ENCODE data around the gene ABCC4. TPM values are rescaled to one million over a fixed set of nuclear protein-coding genes. Genes with fewer than 3 reads are reported as not detected.
A peak's percentile ranks its signal among the peaks of the same experiment; 100 is the strongest.

The ABCC4 gene, protein sequence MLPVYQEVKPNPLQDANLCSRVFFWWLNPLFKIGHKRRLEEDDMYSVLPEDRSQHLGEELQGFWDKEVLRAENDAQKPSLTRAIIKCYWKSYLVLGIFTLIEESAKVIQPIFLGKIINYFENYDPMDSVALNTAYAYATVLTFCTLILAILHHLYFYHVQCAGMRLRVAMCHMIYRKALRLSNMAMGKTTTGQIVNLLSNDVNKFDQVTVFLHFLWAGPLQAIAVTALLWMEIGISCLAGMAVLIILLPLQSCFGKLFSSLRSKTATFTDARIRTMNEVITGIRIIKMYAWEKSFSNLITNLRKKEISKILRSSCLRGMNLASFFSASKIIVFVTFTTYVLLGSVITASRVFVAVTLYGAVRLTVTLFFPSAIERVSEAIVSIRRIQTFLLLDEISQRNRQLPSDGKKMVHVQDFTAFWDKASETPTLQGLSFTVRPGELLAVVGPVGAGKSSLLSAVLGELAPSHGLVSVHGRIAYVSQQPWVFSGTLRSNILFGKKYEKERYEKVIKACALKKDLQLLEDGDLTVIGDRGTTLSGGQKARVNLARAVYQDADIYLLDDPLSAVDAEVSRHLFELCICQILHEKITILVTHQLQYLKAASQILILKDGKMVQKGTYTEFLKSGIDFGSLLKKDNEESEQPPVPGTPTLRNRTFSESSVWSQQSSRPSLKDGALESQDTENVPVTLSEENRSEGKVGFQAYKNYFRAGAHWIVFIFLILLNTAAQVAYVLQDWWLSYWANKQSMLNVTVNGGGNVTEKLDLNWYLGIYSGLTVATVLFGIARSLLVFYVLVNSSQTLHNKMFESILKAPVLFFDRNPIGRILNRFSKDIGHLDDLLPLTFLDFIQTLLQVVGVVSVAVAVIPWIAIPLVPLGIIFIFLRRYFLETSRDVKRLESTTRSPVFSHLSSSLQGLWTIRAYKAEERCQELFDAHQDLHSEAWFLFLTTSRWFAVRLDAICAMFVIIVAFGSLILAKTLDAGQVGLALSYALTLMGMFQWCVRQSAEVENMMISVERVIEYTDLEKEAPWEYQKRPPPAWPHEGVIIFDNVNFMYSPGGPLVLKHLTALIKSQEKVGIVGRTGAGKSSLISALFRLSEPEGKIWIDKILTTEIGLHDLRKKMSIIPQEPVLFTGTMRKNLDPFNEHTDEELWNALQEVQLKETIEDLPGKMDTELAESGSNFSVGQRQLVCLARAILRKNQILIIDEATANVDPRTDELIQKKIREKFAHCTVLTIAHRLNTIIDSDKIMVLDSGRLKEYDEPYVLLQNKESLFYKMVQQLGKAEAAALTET (N-terminal part only)
- polyA plus RNA-seq (ENCODE audit: insufficient read length): 24.7 TPM
- long read RNA-seq, donor 1, full-length matches to known transcripts: 1 of 8 reads
- long read RNA-seq, donor 1, partial matches to known transcripts: 0 of 8 reads
- long read RNA-seq, donor 1, other reads (novel, unspliced or antisense): 7 of 8 reads
- long read RNA-seq, donor 2: 0 reads
- long read RNA-seq, donor 3: 0 reads
- long read RNA-seq, donor 4: 0 reads
- long read RNA-seq, donor 5: 0 reads
- long read RNA-seq, donor 6, partial matches to known transcripts: 0 of 6 reads
- long read RNA-seq, donor 6, other reads (novel, unspliced or antisense): 6 of 6 reads
- long read RNA-seq, donor 7, full-length matches to known transcripts: 1 of 1 reads
- long read RNA-seq, donor 7, partial matches to known transcripts: 0 of 1 reads
- long read RNA-seq, donor 7, other reads (novel, unspliced or antisense): 0 of 1 reads
- long read RNA-seq, donor 8, full-length matches to known transcripts: 2 of 2 reads
- long read RNA-seq, donor 8, partial matches to known transcripts: 0 of 2 reads
- long read RNA-seq, donor 8, other reads (novel, unspliced or antisense): 0 of 2 reads

DNA sequence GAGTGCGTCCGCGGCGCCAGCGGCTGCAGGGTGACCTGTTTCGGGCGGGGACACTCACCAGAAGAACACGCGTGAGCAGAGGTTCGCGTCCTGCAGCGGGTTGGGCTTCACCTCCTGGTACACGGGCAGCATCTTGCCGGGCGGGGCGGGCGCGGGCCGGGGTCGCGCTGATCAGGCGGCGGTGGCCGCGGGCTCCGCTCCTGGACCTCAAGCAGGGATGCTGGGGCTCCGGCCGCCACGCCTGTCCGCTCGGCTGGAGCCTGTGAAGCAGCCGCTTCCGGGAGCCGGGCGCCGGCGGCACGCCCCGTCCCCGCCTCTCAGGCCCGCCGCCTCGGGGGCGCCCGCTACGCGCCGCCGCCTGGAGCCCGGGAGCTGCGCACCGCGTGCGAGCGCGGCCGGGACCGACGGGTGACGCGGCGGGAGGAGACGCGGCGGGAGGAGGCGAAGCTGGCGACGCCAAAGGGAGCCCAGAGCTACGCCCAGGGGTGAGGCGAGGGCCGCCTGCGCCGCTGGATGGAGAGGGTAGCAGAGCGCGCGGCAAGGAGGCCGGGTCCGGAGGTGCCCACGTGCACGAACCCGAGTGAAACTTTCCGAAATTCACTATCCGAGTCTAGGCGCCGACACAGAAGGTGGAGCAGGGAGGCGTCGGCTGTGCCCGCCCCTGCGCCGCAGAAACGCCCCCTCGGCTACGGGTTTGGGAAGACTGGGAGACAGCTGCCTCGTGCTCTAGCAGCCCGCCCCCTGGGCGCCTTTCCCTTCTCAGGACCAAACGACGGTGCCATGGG, at the start of gene ABCC4:
TSS of gene ABCC4 (minus strand) at position 269 of the 785 bp plus-strand sequence. CDS start at position 132, 137 bp downstream.
- peak; percentile 61 for DNase-seq

DNA sequence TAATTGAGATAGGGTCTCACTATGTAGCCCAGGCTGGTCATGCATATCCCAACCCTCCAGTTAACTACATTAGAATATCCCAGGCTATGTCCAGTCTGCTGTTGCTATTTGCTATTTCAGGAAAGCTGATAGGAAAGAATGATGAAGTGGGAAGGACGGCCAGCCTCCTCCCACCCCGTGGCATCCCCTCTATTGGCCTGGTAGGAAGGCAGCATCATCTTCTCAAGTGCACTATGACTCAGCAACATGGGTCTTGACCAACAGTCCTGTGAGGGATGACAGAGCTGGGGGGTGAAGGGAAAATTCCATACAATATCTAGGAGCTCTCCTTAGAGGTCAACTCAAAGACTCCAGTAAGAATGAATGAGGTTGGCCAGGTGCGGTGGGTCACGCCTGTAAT, 48.0 kb upstream of the ABCC4 start:
- DNase-seq: no peak

DNA sequence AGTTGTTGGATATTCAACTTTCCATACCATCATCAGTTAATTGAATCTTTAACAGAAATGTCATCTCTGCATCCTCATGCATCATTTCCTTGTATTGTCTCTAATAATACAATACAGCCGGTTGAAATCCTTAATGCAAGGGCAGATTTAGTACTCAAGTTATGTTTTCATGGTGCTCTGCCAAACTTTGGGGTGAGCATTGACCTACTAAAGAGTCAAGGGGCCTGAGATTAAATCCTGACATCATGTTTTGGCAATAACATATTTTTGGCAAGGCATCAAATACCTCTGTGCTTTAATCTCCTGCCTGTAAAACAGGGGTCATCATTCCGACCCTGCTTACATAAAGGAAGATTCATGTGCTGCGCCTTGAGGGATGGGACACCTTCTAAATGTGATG, 42.7 kb upstream of the ABCC4 start:
- DNase-seq: no peak

DNA sequence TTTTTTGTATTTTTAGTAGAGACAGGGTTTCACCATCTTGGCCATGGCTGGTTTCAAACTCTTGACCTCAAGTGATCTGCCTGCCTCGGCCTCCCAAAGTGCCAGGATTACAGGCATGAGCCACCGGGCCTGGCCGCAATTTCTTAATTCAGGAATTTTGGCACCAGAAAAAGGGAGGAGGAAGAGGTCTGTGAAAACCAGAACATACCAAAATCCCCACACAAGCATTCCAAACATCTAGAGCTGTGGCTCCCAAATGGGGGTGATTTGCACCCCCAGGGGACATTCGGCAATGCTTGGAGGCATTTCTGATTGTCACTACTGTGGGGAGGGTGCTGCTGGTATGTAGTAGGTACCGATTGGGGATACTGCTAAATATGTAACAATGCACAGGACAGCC, 40.2 kb upstream of the ABCC4 start:
- no peak for DNase-seq

DNA sequence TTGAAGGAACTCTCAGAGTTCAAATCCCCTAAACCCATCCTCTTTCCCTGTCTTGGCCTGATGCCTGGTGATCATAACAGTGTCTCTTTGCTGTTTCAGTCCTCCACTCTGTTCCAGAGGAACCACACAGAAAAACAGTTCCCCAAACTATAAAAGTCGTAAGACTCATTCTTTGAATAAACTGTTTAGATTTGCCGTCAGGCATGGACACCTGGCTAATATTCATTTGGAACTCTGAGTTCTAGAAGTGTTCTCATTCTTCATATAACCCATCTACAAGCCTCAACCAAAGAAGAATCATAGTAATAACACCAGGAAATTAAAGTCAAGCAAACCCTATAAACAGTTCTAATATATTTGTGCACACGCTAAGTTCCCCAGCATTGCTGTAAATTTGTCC, 37.7 kb upstream of the ABCC4 start:
- no peak for DNase-seq

DNA sequence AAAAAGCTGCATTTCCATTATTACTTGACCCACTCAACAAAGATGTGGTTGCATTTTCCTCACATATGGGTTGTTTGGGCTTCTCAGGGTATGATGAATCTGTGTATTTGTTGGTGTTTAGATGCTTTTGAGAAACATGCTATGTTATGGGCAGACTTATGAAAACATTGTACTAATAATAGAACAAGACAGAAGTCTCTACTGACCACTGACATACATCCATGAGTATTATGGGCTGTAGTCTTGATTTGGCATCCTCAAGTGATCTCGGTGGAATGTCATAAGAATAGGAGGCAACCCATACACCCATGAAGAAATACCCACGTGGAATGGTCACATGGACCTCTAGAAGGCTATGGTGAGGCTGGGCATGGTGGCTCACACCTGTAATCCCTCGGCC, 36.3 kb upstream of the ABCC4 start:
- DNase-seq: no peak

DNA sequence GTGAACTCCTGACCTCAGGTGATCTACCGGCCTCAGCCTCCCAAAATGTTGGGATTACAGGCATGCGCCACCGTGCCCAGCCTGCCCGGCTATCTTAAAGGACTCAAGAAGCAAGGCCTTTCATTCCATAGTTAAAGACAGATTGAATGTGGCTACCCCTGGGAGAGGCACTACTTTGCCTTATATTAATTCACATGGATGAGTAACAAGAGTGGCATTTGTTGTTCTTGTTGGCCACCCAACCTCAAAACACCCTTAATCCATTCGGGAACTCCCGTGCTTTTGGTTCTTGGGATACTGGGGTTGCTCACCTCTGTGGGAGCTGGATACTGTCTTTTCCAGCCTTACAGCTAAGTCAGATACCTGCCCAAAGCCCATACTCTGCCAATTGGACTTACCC, 34.4 kb upstream of the ABCC4 start:
- no peak for DNase-seq

DNA sequence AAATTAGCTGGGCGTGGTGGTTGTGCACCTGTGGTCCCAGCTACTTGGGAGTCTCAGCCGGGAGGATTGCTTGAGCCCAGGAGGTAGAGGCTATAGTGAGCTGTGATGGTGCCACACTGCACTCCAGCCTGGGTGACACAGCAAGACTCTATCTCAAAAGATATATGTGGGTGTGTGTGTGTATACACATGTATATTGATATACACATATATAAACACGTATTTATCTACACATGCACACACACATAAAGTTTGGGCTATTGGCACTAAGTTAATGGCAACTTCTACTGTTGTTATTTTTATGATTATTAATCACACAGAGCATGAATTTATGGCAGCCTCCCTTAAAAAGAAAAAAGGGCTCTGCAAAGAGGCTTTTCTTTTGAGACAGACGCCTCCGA, 27.1 kb upstream of the ABCC4 start:
- DNase-seq: no peak

DNA sequence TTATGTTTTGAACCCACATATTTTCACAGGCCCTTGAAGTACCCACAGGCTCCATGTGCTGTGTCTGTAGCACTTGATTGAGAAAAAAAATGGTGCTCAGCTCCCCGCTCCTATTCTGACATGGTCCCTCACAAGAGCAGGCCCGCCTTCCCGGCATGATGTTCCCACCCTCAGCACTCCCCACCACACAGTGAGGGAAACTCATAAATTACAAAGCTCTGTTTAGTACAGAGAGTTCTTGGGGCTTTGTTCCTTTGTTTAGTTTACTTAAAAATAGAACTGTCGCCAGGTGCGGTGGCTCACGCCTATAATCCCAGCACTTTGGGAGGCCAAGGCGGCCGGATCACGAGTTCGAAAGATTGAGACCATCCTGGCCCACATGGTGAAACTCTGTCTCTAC, 25.9 kb upstream of the ABCC4 start:
- DNase-seq: no peak

DNA sequence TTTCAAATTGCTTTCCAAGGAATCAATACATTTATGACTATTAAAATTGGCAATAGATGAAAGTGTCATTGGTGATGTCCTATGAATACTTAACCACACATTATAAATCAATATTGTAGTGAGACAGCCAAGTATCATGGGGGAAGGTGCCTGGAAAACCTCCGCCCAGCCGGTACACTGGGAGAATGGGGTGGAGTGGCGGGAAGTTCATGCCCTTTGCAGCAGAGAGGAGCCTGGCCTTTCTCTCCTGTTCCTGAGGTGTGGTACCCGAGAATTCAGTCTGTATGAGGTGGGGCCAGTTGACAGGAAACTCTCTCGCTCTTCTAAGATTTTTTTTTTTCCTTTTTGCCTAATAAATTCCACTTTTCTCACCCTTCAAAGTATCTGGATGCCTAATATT, 25.4 kb upstream of the ABCC4 start:
- DNase-seq: no peak

DNA sequence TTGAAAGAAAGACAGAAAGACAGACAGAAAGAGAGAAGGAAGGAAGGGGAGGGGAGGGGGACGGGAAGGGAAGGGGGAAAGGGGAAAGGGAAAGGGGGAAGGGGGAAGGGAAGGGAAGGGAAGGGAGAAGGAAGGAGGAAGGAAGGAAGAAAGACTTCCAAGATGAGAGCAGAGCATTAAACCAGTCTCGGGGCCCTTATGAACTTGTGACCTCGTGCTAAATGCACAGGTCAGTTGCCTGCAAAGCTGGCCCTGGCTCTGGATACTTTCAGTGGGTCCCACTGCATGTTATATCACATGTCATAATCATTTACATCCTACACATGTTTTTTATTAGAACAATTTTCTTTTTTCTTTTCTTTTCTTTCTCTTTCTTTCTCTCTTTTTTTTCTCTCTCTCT, 24.2 kb upstream of the ABCC4 start:
- DNase-seq: no peak

DNA sequence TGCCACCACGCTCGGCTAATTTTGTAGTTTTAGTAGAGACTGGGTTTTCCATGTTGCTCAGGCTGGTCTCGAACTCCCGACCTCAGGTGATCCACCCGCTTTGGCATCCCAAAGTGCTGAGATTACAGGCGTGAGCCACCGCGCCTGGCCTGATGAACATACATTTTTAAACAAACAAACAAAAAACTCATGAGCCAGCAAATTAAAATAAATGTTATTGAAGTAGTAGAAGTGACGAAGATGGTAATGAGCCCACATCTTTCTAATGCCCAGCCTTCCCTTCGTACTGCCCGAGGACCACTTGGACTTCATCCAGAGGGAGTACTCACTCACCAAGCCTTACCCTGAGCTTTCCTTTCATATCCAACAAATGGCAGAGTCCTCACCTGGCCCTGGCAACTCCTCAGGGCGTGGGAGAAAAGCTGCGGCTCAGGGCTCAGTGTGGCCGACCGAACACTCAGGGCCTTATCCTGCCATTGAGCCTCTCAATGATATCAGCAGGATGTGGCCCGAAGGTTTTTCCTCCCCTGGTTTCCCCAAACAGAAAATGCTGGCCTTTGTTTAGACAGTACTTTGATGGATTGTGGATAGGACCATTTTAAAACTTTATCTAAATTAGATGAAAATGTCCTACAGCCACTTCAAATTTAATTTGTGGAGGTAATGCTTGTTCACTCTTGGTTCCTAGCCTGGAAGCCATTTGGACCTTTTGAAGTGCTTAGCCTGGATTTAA, 22.8 kb upstream of the ABCC4 start:
- DNase-seq: no peak

DNA sequence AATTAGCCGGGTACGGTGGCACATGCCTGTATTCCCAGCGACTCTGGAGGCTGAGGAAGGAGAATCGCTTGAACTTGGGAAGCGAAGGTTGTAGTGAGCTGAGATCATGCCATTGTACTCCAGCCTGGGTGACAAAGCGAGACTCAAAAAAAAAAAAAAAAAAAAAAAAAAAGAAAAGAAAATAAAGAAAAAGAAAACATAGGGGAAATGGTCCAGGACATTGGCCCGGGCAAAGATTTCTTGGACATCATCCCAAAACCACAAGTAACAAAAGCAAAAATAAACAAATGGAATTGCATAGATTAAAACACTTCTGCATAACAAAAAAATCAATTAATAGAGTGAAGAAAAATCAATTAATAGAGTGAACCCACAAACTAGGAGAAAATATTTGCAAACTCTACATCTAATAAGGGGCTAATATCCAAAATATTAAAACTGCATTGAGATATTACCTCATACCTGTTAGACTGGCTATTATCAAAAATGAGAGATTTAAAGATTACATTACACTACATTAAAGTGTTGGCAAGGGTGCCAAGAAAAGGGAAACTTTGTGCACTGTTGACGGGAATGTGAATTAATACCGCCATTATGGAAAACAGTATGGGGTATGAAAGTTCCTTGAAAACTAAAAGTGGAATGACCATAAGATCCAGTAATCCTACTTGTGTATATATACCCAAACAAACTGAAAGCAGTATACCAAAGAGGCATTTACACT, 18.5 kb upstream of the ABCC4 start:
- no peak for DNase-seq

DNA sequence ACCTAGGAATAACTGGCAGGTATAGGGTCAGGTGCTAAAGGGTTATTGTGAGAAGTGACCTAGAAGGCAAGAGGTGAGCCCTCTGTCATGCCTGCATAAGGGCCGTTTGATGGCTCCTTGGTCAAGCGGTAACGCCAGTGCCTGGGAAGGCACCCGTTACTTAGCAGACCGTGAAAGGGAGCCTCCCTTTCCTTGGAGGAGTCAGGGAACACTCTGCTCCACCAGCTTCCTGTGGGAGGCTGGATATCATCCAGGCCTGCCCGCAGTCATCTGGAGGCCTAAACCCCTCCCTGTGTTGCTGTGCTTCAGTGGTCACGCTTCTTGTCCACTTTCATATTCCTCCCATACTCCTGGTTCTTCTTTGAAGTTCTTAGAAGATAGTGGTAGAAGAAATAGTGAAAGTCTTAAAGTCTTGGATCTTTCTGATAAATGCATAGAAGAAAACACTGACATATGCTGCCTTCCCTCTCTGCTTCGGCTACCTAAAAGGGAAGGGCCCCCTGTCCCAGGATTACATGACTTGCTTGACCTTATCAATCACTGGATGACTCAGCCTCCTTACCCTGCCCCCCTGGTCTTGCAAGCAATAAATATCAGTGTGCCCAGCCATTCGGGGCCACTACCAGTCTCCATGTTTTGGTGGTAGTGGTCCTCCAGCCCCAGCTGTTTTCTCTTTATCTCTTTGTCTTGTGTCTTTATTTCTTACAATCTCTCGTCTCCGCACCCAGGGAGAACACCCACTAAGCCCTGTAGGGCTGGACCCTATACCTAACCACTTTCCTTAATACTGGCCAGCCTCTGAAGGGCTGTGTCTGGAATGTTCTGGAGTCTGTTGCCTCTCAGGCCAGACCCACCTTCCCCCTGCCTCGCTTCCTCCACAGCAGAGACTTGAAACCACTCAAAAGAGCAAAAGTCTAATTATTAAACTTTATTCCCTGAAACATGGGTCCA, 16.1 kb upstream of the ABCC4 start:
- DNase-seq: no peak

DNA sequence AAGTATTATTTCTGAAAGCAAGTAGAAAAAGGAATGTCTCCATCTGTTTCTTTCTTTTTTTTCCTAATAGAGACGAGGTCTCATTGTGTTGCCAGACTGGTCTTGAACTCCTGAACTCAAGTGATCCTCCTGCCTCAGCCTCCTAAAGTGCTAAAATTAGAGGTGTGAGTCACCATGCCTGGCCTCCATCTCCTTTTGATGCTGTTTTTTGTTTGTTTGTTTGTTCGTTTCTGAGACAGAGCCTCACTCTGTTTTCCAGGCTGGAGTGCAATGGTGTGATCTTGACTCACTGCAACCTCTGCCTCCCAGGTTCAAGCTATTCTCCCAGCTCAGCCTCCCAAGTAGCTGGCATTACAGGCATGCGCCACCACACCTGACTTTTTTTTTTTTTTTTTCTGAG, 14.5 kb upstream of the ABCC4 start:
- no peak for DNase-seq

DNA sequence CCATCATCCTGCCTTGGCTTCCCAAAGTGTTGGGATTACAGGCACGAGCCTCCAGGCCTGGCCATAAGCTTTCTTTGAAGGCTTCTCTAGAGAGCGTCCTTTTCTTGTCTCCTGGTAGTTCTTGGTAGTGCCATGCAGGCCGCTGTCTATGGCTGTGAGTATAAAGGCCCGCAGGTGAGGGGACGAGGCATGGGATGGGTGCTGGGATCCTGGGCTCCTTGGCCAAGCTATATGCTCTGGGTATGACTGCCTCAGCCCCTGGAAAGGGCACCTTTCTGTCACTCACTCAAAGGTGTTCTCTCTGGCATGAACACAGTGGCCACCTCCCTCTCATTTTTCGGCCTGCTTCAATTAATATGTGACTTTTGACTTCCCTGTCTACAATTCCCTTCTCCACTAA, 6.3 kb upstream of the ABCC4 start:
- no peak for DNase-seq

DNA sequence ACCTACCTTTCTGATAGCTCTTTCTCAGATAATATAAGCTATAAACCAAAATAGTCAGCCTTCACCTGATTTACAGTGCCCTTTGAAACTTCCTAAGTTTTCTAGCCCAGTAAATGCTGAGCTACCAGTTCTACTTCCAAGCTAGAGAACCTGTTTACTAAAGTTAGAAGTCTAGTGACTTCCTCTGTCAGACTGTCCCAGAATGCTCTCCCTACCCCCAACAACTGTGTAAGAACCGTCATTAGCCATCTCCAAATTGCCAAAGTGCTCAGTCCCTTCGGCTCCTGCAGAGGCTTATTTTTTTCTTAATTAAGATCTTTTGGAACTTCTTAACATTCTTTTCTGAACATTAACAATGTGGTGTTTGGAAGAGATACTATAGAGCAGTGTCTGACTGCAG, 3.2 kb upstream of the ABCC4 start:
- DNase-seq: no peak

DNA sequence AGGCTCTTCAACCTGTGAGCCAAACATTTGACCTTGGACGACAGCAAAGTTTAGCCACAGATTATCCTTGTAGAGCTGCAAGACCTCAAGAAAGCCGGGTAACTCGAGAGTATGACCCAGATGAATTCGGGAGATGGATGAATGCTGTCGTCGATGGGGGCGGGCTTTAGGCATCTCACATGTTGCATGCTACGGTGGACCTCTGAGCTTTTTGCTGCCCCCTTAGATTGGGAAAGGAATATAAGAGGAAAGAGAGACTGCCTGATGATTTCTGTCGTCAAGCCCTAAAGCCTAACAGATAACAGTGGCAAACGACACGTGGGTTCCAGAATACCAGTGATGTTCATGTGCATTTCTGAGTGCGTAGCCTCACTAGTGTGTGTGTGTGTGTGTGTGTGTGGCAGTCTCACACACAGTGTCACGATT, 730 bp upstream of the ABCC4 start:
- no peak for DNase-seq

All from left kidney (tissue), 8 donors.